Activated B cell treated with CpG ODN at 0.5 μM for 24 hours (primary cell): ENCODE results near the gene UST. TPM values are rescaled to one million over a fixed set of nuclear protein-coding genes. Genes with fewer than 3 reads are reported as not detected.
"Not testable (repeated sequence)": the region's sequence is repeated elsewhere in the genome, so short reads cannot be mapped to it uniquely, and the experiment has no call there.

Experiments used
- ATAC-seq: fragments of 200-7000 bp; cut with Tn5 transposase; one replicate; pipeline ENCODE4 v1.10.0; 2021; ENCODE audit warnings: low read depth, mild to moderate bottlenecking, moderate library complexity
- CTCF ChIA-PET: fragments of 350-600 bp; sonication (Branson Sonifier 250); formaldehyde crosslinking; loops from one replicate; lab custom pipeline; 2021; ENCODE audit warnings: antibody characterized with exemption; lab: Charles Lee
- POLR2A ChIA-PET: fragments of 350-600 bp; sonication (Branson Sonifier 250); formaldehyde crosslinking; loops from one replicate; lab custom pipeline; 2021; ENCODE audit warnings: antibody characterized with exemption; lab: Charles Lee
- DNase-seq: peaks from one replicate; pipeline ENCODE4 v3.0.0; 2022
- H3K27ac Mint-ChIP-seq: one replicate; pipeline ENCODE4 v1.8.0; 2020; ENCODE audit warnings: mixed read lengths
- H3K27me3 Mint-ChIP-seq: one replicate; pipeline ENCODE4 v1.8.0; 2021; ENCODE audit warnings: mixed read lengths
- H3K36me3 Mint-ChIP-seq: one replicate; pipeline ENCODE4 v1.8.0; 2021; ENCODE audit warnings: low read depth, mixed read lengths
- H3K4me1 Mint-ChIP-seq: one replicate; pipeline ENCODE4 v1.8.0; 2021; ENCODE audit warnings: mixed read lengths
- H3K4me3 Mint-ChIP-seq: one replicate; pipeline ENCODE4 v1.8.0; 2020; ENCODE audit warnings: mild to moderate bottlenecking, mixed read lengths
- H3K9me3 Mint-ChIP-seq: one replicate; pipeline ENCODE4 v1.8.0; 2020; ENCODE audit warnings: mixed read lengths
- CTCF ChIP-seq: fragments of 200-600 bp; IDR thresholded peaks from one replicate; pipeline ENCODE4 v1.8.0; 2022; ENCODE audit warnings: antibody characterized with exemption, mild to moderate bottlenecking
- intact Hi-C: fragments of 100-400 bp; cut with micrococcal nuclease; formaldehyde crosslinking; loops from one replicate; pipeline ENCODE4 v1.15.1; 2024
- total RNA-seq: library from RNA; stranded (reverse); gene quantifications from 2 replicates; pipeline ENCODE4 v1.2.3, GENCODE V29; 2022

The UST gene
- total RNA-seq, 1 donor from 2014 or later: 18.1 TPM

- CTCF ChIA-PET: interaction anchor here (0.8 to 4.4 kb wide), 6 partner anchors 12 to 455 kb away, joined by 3 to 26 read pairs (median 4); no protein-coding TSS in a partner anchor
- no peak for TF ChIP-seq CTCF
- Mint-ChIP-seq H3K27me3 (no peaks in the 10 kb centered on the region), H3K27ac (peak overlapping the region; percentile 85), H3K36me3 (peaks cover 25% of the 10 kb centered on the region), H3K4me1 (peaks cover 49% of the 10 kb centered on the region), H3K9me3 (no peaks in the 10 kb centered on the region), H3K4me3 (no peak overlapping the region)
- no peak for ATAC-seq
- POLR2A ChIA-PET: interaction anchor here (0.8 to 3.8 kb wide), 6 partner anchors 11 to 684 kb away, joined by 3 to 22 read pairs (median 7); partner anchors contain the start of gene TAB2
- intact Hi-C loops: loop anchor here (2.0 kb wide), 1 partner anchor 13 kb away; no protein-coding TSS in a partner anchor
- DNase-seq: no peak
These were observed 286.6 kb downstream of the UST start for GRCh38 chr6:149033454-149033853.

- POLR2A ChIA-PET: no interaction called here
These were observed 288.9 kb downstream of the UST start for GRCh38 chr6:149035766-149036165.

GRCh38 chr6:149037051-149037671 lies 290.3 kb downstream of the UST start:
- H3K27me3 Mint-ChIP-seq: no peaks in the 10 kb centered on the region
- TF ChIP-seq CTCF: no peak
- ATAC-seq: no peak
- H3K9me3 Mint-ChIP-seq: no peaks in the 10 kb centered on the region
- ChIA-PET CTCF (interaction anchor here (0.7 kb wide), 1 partner anchor 8 kb away, joined by 3 read pairs; no protein-coding TSS in a partner anchor), POLR2A (no interaction called here)
- no peak overlapping the region for H3K27ac Mint-ChIP-seq
- H3K36me3 Mint-ChIP-seq: peaks cover 37% of the 10 kb centered on the region
- H3K4me1 Mint-ChIP-seq: peaks cover 22% of the 10 kb centered on the region
- no peak for DNase-seq
- H3K4me3 Mint-ChIP-seq: no peak overlapping the region
- intact Hi-C loops: no loop called here

More at GRCh38 chr6:149035766-149036165, 288.9 kb downstream of the UST start:
- Mint-ChIP-seq H3K4me3 (no peak overlapping the region), H3K9me3 (no peaks in the 10 kb centered on the region), H3K27me3 (no peaks in the 10 kb centered on the region), H3K4me1 (peaks cover 35% of the 10 kb centered on the region), H3K36me3 (peaks cover 35% of the 10 kb centered on the region), H3K27ac (no peak overlapping the region)
- intact Hi-C loops: no loop called here
- TF ChIP-seq CTCF: no peak
- CTCF ChIA-PET: no interaction called here
- ATAC-seq (no peak), DNase-seq (no peak)

- H3K4me1 Mint-ChIP-seq, POLR2A ChIA-PET, H3K9me3 Mint-ChIP-seq, H3K27ac Mint-ChIP-seq, DNase-seq, H3K27me3 Mint-ChIP-seq, ATAC-seq, intact Hi-C loops, CTCF ChIA-PET, H3K4me3 Mint-ChIP-seq: not testable (repeated sequence)
- peaks cover 31% of the 10 kb centered on the region for H3K36me3 Mint-ChIP-seq
These were observed 292.2 kb downstream of the UST start for GRCh38 chr6:149039025-149039424.

GRCh38 chr6:149041953-149042352 lies 295.1 kb downstream of the UST start:
- no peaks in the 10 kb centered on the region for H3K27me3 Mint-ChIP-seq
- H3K4me3 Mint-ChIP-seq: no peak overlapping the region
- CTCF ChIA-PET: no interaction called here
- no peaks in the 10 kb centered on the region for H3K9me3 Mint-ChIP-seq
- ATAC-seq: no peak
- no peak for TF ChIP-seq CTCF
- peaks cover 22% of the 10 kb centered on the region for H3K36me3 Mint-ChIP-seq
- no peak for DNase-seq
- H3K4me1 Mint-ChIP-seq: peaks cover 21% of the 10 kb centered on the region
- no peak overlapping the region for H3K27ac Mint-ChIP-seq
- POLR2A ChIA-PET: no interaction called here
- intact Hi-C loops: no loop called here
